Measurements from ENCODE around the gene HOXC10.

DNA sequence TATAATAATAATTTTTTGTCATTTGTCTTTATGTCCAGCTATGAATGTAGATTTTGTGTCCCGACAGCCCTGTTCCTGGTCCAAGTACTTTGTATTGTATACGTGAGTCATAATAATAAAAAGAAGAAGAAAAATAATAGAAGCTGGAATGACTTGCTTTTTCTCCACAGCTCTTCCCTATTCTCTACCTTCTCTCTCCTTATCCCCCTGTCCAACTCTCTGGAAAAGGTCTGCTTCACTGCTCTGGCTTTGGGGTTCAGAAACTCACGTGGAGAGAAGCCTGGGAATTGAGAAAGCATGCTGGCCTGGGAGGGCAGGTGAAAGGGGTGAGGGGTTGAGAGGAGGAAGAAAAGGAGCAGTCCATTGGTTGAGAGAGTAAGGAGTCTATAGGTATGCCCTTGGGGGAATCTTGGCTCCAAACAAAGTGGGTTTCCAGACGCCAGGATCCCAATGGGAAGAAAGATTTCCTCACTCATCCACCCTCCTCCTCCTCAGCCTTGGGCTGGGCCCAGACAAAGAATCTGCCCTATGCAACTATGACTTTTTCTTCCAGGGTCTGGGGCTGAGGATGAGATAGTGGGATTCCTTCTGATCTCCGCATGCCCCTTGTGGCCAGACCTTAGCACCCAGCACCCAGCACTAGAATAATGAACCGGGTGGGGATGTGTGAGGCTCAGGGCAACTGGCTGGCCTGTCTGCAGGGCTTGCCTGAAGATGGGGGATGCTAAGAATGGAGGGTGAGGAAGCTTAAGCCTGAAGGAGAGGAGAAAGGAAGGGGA, 27.9 kb downstream of the HOXC10 start:
- TF ChIP-seq CTCF (optimal IDR thresholded peaks at IDR 0.05 in 1 of 3, IDR thresholded peaks at IDR 0.05 in 1 of 3, conservative IDR thresholded peaks at IDR 0.05 in 1 of 3; ENCODE audit: extremely low read depth in 1 of 3, insufficient read depth in 2 of 3, low read length in 3 of 3) (peak in 1 of 3 experiments; percentile 11), EZH2 (IDR thresholded peaks at IDR 0.05; ENCODE audit: low read length) (no peak)

All from keratinocyte (primary cell).